GM23248 (cell line): ENCODE results near the gene CTNNB1.

ENCODE experiments used
- EZH2 ChIP-seq: fragments of 200-600 bp; sonication (generic); IDR thresholded peaks from 2 replicates; pipeline ENCODE4 v1.6.1; 2018; ENCODE audit warnings: antibody characterized with exemption, mild to moderate bottlenecking; ENCODE audit not compliant: insufficient read depth, poor library complexity, severe bottlenecking
- EZH2phosphoT487 ChIP-seq: fragments of 200-600 bp; sonication (generic); IDR thresholded peaks from 2 replicates; pipeline ENCODE4 v1.6.1; 2018; ENCODE audit warnings: antibody characterized with exemption, moderate library complexity, mild to moderate bottlenecking, low read depth; ENCODE audit not compliant: insufficient read depth

DNA sequence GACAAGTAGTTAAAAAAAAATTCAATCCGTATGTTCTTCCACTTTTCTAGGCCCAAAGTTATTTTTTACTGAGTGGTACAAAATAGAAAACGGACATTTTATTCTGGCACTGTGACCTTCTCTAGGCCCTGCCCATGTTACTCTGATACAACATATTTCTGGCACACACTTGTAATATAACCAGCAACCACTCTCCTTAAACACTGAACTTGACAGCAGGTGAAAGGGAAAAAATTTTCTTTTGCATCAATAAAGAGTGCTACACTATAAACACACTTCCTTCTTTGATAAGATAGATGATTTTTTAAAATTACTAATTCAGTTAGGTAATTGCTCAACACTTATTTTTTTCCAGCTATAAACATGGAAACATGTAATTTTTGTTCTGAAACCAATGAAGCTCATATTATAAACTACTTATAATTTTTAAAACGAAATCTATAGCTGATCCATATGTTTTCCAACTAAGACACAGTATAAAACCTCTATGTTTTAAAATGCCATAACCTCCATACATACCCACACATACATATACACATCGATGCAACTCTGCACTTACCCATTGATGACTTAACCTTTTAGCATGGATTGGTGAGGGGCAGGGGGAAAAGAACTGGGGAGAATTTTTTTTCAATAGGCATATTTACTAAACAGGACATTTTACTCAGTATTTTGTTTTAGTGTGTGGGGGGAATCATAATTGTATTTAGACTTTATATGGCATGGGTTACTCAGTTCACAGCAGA is 5.3 kb upstream of the CTNNB1 start:
- no peak for TF ChIP-seq EZH2phosphoT487
- no peak for TF ChIP-seq EZH2
